Gastrocnemius medialis (tissue), 4 donors: ENCODE measurements around the gene STAM2. TPM values are rescaled to one million over a fixed set of nuclear protein-coding genes. Genes with fewer than 3 reads are reported as not detected.
"Not testable (repeated sequence)": the region's sequence is repeated elsewhere in the genome, so short reads cannot be mapped to it uniquely, and the experiment has no call there.

Experiments used
- ATAC-seq, 2 donors: fragments of 150-250 bp; one replicate each; pipeline ENCODE4 v1.9.1; 2016
- DNase-seq, 2 donors: peaks; one replicate each; pipeline ENCODE4 v3.0.0-alpha.2; 2019
- H3K27ac ChIP-seq, 4 donors: fragments of 200-600 bp; sonication (generic); 1 replicate in 1 of 4; 2 replicates in 3 of 4; pipeline ENCODE4 v1.5.1; 2016 to 2018; ENCODE audit warnings: mild to moderate bottlenecking in 2 of 4, moderate library complexity in 1 of 4
- H3K27me3 ChIP-seq, 3 donors: fragments of 200-600 bp; sonication (generic) in 2 of 3; 1 replicate in 1 of 3; 2 replicates in 2 of 3; pipeline versions ENCODE4 v1.5.1 to v1.6.0; 2016 to 2019; ENCODE audit warnings: mild to moderate bottlenecking in 1 of 3, moderate library complexity in 1 of 3
- H3K36me3 ChIP-seq, 2 donors: fragments of 200-600 bp; sonication (generic) in 1 of 2; one replicate each; pipeline ENCODE4 v1.5.1; 2017 to 2018
- H3K4me1 ChIP-seq, 2 donors: fragments of 200-600 bp; sonication (generic) in 1 of 2; one replicate each; pipeline ENCODE4 v1.5.1; 2016 to 2017; ENCODE audit warnings: mild to moderate bottlenecking in 2 of 2
- H3K4me3 ChIP-seq, 4 donors: fragments of 200-600 bp; sonication (generic) in 3 of 4; 1 replicate in 1 of 4; 2 replicates in 3 of 4; pipeline ENCODE4 v1.5.1; 2016 to 2019; ENCODE audit warnings: mild to moderate bottlenecking in 2 of 4
- H3K9me3 ChIP-seq, 3 donors: fragments of 200-600 bp; sonication (generic) in 2 of 3; 1 replicate in 1 of 3; 2 replicates in 2 of 3; pipeline ENCODE4 v1.5.1; 2016 to 2019
- CTCF ChIP-seq, 5 experiments: fragments of 450-650 bp in 3 of 5; fragments of 200-600 bp in 2 of 5; sonication (generic) in 2 of 5; IDR thresholded peaks in 4 of 5; conservative IDR thresholded peaks in 1 of 5; 1 replicate in 4 of 5; 2 replicates in 1 of 5; pipeline ENCODE4 v1.5.1; 2016 to 2019; ENCODE audit warnings: antibody characterized with exemption in 5 of 5, mild to moderate bottlenecking in 3 of 5, moderate library complexity in 3 of 5
- POLR2A ChIP-seq, 2 donors: fragments of 450-650 bp; IDR thresholded peaks; one replicate each; pipeline ENCODE4 v1.6.1; 2017; ENCODE audit warnings: antibody characterized with exemption in 2 of 2, mild to moderate bottlenecking in 2 of 2, moderate library complexity in 2 of 2
- in situ Hi-C, 4 donors: fragments of 200-750 bp; cut with MboI; loops; one replicate each; pipeline versions ENCODE4 v1.15.0 to v1.8.0; 2017; ENCODE audit warnings: low sequenced_read_pairs in 4 of 4
- intact Hi-C: fragments of 100-400 bp; cut with DNase I; formaldehyde crosslinking; loops from one replicate; pipeline ENCODE4 v1.15.1; 2023; ENCODE audit warnings: low total_unique reads
- total RNA-seq, 4 donors: library from RNA; depleted of rRNA; stranded (reverse); fragments of >200 nt; gene quantifications; one replicate each; pipeline versions ENCODE4 v1.1.0 to v1.2.3, GENCODE V29; 2016

Gene STAM2
- total RNA-seq, 4 donors from 2014 or later: 16.7 to 31.8 (median 20.3) TPM

- Histone ChIP-seq H3K4me1 (peaks cover 32 to 36% of the 10 kb centered on the region in 2 donors), H3K9me3 (no peaks in the 10 kb centered on the region), H3K27me3 (no peaks in the 10 kb centered on the region), H3K27ac (no peak overlapping the region), H3K36me3 (no peaks in the 10 kb centered on the region), H3K4me3 (no peak overlapping the region)
- DNase-seq (no peak), ATAC-seq (no peak)
- intact Hi-C loops: no loop called here
- in situ Hi-C loops: loop anchor here in 2 of 4 donors (10.0 to 25.0 kb wide), 2 partner anchors 134 to 137 kb away; no protein-coding TSS in a partner anchor
- TF ChIP-seq POLR2A (IDR thresholded peaks at IDR 0.05) (no peak), CTCF (IDR thresholded peaks at IDR 0.05 in 4 of 5, conservative IDR thresholded peaks at IDR 0.05 in 1 of 5) (no peak)
These were observed 3.8 kb downstream of the STAM2 start for GRCh38 chr2:152171718-152172117.

DNA sequence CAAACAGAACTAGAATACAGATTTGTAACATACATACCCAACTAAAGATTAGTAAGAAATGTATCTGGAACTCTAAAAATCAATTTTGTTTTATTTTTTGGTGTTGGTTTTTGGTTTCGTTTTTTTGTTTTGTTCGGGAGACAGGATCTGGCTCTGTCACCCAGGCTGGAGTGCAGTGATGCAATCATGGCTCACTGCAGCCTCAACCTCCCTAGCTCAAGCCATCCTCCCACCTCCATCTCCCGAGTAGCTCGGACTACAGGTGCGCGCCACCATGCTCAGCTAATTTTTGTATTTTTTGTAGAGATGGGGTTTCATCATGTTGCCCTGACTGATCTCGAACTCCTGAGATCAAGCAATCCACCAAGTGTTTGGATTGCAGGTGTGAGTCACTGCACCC lies 6.4 kb downstream of the STAM2 start:
- H3K36me3 ChIP-seq, H3K27ac ChIP-seq, ATAC-seq, H3K9me3 ChIP-seq, DNase-seq, intact Hi-C loops, H3K27me3 ChIP-seq, H3K4me3 ChIP-seq: not testable (repeated sequence)
- peaks cover 36 to 38% of the 10 kb centered on the region in 2 donors for H3K4me1 ChIP-seq
- in situ Hi-C loops: loop anchor here in 1 of 4 donors (25.0 kb wide), 1 partner anchor 132 kb away; no protein-coding TSS in a partner anchor

DNA sequence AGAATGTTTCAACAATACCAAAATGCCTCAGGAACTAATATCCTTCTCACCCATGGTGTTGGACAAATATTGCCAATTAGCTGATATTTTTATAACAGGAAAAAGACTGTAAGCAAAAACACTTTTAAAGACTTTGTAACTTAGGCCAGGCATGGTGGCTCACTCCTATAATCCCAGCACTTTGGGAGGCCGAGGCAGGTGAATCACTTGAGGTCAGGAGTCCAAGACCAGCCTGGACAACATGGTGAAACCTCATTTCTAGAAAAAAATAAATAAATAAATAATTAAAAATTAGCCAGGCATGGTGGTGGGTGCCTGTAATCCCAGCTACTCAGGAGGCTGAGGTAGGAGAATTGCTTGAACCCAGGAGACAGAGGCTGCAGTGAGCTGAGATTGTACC lies 8.1 kb downstream of the STAM2 start:
- H3K27me3 ChIP-seq, ATAC-seq, intact Hi-C loops, H3K27ac ChIP-seq, H3K4me3 ChIP-seq, H3K36me3 ChIP-seq, H3K9me3 ChIP-seq, DNase-seq: not testable (repeated sequence)
- H3K4me1 ChIP-seq: peaks cover 28 to 39% of the 10 kb centered on the region in 2 donors
- in situ Hi-C loops: loop anchor here in 1 of 4 donors (25.0 kb wide), 1 partner anchor 130 kb away; no protein-coding TSS in a partner anchor

- H3K36me3 ChIP-seq: no peaks in the 10 kb centered on the region
- H3K9me3 ChIP-seq: no peaks in the 10 kb centered on the region
- intact Hi-C loops (no loop called here), in situ Hi-C loops (loop anchor here in 1 of 4 donors (25.0 kb wide), 1 partner anchor 130 kb away; no protein-coding TSS in a partner anchor)
- no peaks in the 10 kb centered on the region for H3K27me3 ChIP-seq
- DNase-seq: no peak
- TF ChIP-seq CTCF (IDR thresholded peaks at IDR 0.05 in 4 of 5, conservative IDR thresholded peaks at IDR 0.05 in 1 of 5) (no peak), POLR2A (IDR thresholded peaks at IDR 0.05) (no peak)
- H3K27ac ChIP-seq: no peak overlapping the region
- ATAC-seq: no peak
- no peak overlapping the region for H3K4me3 ChIP-seq
- H3K4me1 ChIP-seq: peaks cover 27 to 36% of the 10 kb centered on the region in 2 donors
These were observed 8.5 kb downstream of the STAM2 start for GRCh38 chr2:152167065-152167464.

GRCh38 chr2:152166633-152167032 lies 8.9 kb downstream of the STAM2 start:
- no peak for ATAC-seq
- Histone ChIP-seq H3K4me1 (peaks cover 22 to 32% of the 10 kb centered on the region in 2 donors), H3K9me3 (no peaks in the 10 kb centered on the region), H3K27ac (no peak overlapping the region), H3K36me3 (no peaks in the 10 kb centered on the region), H3K27me3 (no peaks in the 10 kb centered on the region), H3K4me3 (no peak overlapping the region)
- TF ChIP-seq POLR2A (IDR thresholded peaks at IDR 0.05): no peak
- no peak for TF ChIP-seq CTCF (IDR thresholded peaks at IDR 0.05 in 4 of 5, conservative IDR thresholded peaks at IDR 0.05 in 1 of 5)
- in situ Hi-C loops (loop anchor here in 1 of 4 donors (25.0 kb wide), 1 partner anchor 129 kb away; no protein-coding TSS in a partner anchor), intact Hi-C loops (no loop called here)
- DNase-seq: no peak

- in situ Hi-C loops: loop anchor here in 1 of 4 donors (25.0 kb wide), 1 partner anchor 128 kb away; no protein-coding TSS in a partner anchor
- intact Hi-C loops: no loop called here
- no peak for ATAC-seq
These were observed 9.8 kb downstream of the STAM2 start for GRCh38 chr2:152165780-152166179.

More at GRCh38 chr2:152165780-152166179, 9.8 kb downstream of the STAM2 start:
- TF ChIP-seq POLR2A (IDR thresholded peaks at IDR 0.05): no peak
- no peak for TF ChIP-seq CTCF (IDR thresholded peaks at IDR 0.05 in 4 of 5, conservative IDR thresholded peaks at IDR 0.05 in 1 of 5)
- DNase-seq: no peak
- Histone ChIP-seq H3K4me1 (peaks cover 19 to 28% of the 10 kb centered on the region in 2 donors), H3K36me3 (no peaks in the 10 kb centered on the region), H3K27me3 (no peaks in the 10 kb centered on the region), H3K27ac (no peak overlapping the region), H3K9me3 (no peaks in the 10 kb centered on the region), H3K4me3 (no peak overlapping the region)
